ENCODE measurements around the gene SDHAF2. TPM values are rescaled to one million over a fixed set of nuclear protein-coding genes. Genes with fewer than 3 reads are reported as not detected.

Gene SDHAF2
- polyA plus RNA-seq, 3 donors: 45.5 to 70.2 (median 64.8) TPM

GRCh38 chr11:61489833-61490721 is 60.2 kb downstream of the SDHAF2 start:
- H3K79me2 ChIP-seq (ENCODE audit: insufficient read depth, low read length): no peaks in the 10 kb centered on the region
- no peaks in the 10 kb centered on the region for H4K20me1 ChIP-seq (ENCODE audit: insufficient read depth, low read length)
- no peak for DNase-seq
- H3K27ac ChIP-seq (ENCODE audit: low read depth in 1 of 2, low read length in 2 of 2): no peak overlapping the region
- Mint-ChIP-seq H3K36me3 (peaks cover 0 to 3% of the 10 kb centered on the region in 2 donors), H3K9me3 (peaks cover 0 to 9% (median 0%) of the 10 kb centered on the region in 7 donors), H3K4me1 (no peaks in the 10 kb centered on the region), H3K4me3 (no peak overlapping the region), H3K27me3 (ENCODE audit: low read depth in 3 of 3) (peaks cover 5 to 7% (median 6%) of the 10 kb centered on the region in 3 donors), H3K27ac (peak overlapping the region in 1 of 7 donors; percentile 63)
- no peak overlapping the region for H3K9ac ChIP-seq (ENCODE audit: insufficient read depth, low read length, poor library complexity, severe bottlenecking)
- no peak overlapping the region for H3K4me3 ChIP-seq (replicated peaks in 1 of 3; ENCODE audit: low read depth in 2 of 3, low read length in 3 of 3)
- H3K9me3 ChIP-seq (replicated peaks in 1 of 2; ENCODE audit: control insufficient read depth in 1 of 2, insufficient read depth in 1 of 2, low read length in 2 of 2): no peaks in the 10 kb centered on the region
- no peak overlapping the region for H3K4me2 ChIP-seq (replicated peaks; ENCODE audit: extremely low read depth, low read length, poor library complexity, severe bottlenecking)
- no peaks in the 10 kb centered on the region for H3K4me1 ChIP-seq (ENCODE audit: control insufficient read depth in 1 of 2, insufficient read depth in 2 of 2, low read length in 2 of 2)
- no peak overlapping the region for H2AFZ ChIP-seq (ENCODE audit: insufficient read depth, low read depth, low read length, poor library complexity, severe bottlenecking)
- no peaks in the 10 kb centered on the region for H3K36me3 ChIP-seq (replicated peaks in 1 of 2; ENCODE audit: control insufficient read depth in 1 of 2, insufficient read depth in 2 of 2, low read length in 2 of 2)
- no peak for TF ChIP-seq CTCF (IDR thresholded peaks at IDR 0.05)
- intact Hi-C loops (cut with micrococcal nuclease): loop anchor here in 1 of 2 donors (10.0 kb wide), 1 partner anchor 145 kb away; no protein-coding TSS in a partner anchor
- H3K27me3 ChIP-seq (ENCODE audit: control insufficient read depth in 2 of 2, insufficient read depth in 2 of 2, low read length in 2 of 2): no peaks in the 10 kb centered on the region
- 79% methylated on average over 8 of the region's 13 CpGs for WGBS (ENCODE audit: insufficient coverage)

GRCh38 chr11:61491736-61492395 is 61.9 kb downstream of the SDHAF2 start:
- 97% methylated on average over 5 of the region's 12 CpGs for WGBS (ENCODE audit: insufficient coverage)
- Mint-ChIP-seq H3K27me3 (ENCODE audit: low read depth in 3 of 3) (peaks cover 4 to 7% (median 5%) of the 10 kb centered on the region in 3 donors), H3K27ac (no peak overlapping the region), H3K9me3 (peaks cover 0 to 9% (median 0%) of the 10 kb centered on the region in 7 donors), H3K4me1 (no peaks in the 10 kb centered on the region), H3K4me3 (no peak overlapping the region), H3K36me3 (peaks cover 0 to 3% of the 10 kb centered on the region in 2 donors)
- no peak overlapping the region for H3K27ac ChIP-seq (ENCODE audit: low read depth in 1 of 2, low read length in 2 of 2)
- H3K4me1 ChIP-seq (ENCODE audit: control insufficient read depth in 1 of 2, insufficient read depth in 2 of 2, low read length in 2 of 2): no peaks in the 10 kb centered on the region
- no peaks in the 10 kb centered on the region for H3K79me2 ChIP-seq (ENCODE audit: insufficient read depth, low read length)
- no peaks in the 10 kb centered on the region for H3K9me3 ChIP-seq (replicated peaks in 1 of 2; ENCODE audit: control insufficient read depth in 1 of 2, insufficient read depth in 1 of 2, low read length in 2 of 2)
- H3K36me3 ChIP-seq (replicated peaks in 1 of 2; ENCODE audit: control insufficient read depth in 1 of 2, insufficient read depth in 2 of 2, low read length in 2 of 2): no peaks in the 10 kb centered on the region
- no peak for TF ChIP-seq CTCF (IDR thresholded peaks at IDR 0.05)
- intact Hi-C loops (cut with micrococcal nuclease): no loop called here
- DNase-seq: no peak
- no peak overlapping the region for H3K9ac ChIP-seq (ENCODE audit: insufficient read depth, low read length, poor library complexity, severe bottlenecking)
- no peak overlapping the region for H2AFZ ChIP-seq (ENCODE audit: insufficient read depth, low read depth, low read length, poor library complexity, severe bottlenecking)
- no peak overlapping the region for H3K4me2 ChIP-seq (replicated peaks; ENCODE audit: extremely low read depth, low read length, poor library complexity, severe bottlenecking)
- no peaks in the 10 kb centered on the region for H4K20me1 ChIP-seq (ENCODE audit: insufficient read depth, low read length)
- H3K4me3 ChIP-seq (replicated peaks in 1 of 3; ENCODE audit: low read depth in 2 of 3, low read length in 3 of 3): no peak overlapping the region
- no peaks in the 10 kb centered on the region for H3K27me3 ChIP-seq (ENCODE audit: control insufficient read depth in 2 of 2, insufficient read depth in 2 of 2, low read length in 2 of 2)
